Esophagus muscularis mucosa (tissue), 3 donors: ENCODE measurements around the gene ALG2.

ENCODE experiments used
- POLR2A ChIP-seq: fragments of 450-650 bp; IDR thresholded peaks from one replicate; pipeline ENCODE4 v1.6.1; 2017; ENCODE audit warnings: antibody characterized with exemption, moderate library complexity, mild to moderate bottlenecking, low read depth
- TF ChIP-seq, protein P1 (sequence below), 3 experiments: fragments of 200-600 bp in 2 of 3; fragments of 450-650 bp in 1 of 3; sonication (generic) in 2 of 3; IDR thresholded peaks; one replicate each; pipeline ENCODE4 v1.5.1; 2017 to 2019; ENCODE audit warnings: antibody characterized with exemption in 3 of 3, mild to moderate bottlenecking in 2 of 3, moderate library complexity in 1 of 3

DNA sequence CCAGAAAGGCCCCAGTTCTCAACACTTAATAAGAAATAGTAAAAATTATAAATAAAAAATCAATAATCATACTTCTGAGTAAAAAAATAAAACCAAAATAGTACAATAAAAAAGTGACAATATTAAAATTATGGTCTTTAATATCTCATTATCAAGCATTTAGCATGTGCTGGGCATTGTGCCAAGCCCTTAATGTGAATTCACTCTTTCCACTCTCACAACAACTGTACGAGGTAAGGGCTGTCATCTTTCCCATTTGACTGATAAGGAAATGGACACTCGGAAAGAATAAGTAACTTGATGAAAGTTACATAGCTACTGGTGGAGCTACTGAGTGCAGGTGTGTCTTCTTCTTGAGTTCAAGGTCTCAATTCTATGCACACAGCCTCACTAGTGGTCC is 43.9 kb upstream of the ALG2 start:
- TF ChIP-seq, protein P1, sequence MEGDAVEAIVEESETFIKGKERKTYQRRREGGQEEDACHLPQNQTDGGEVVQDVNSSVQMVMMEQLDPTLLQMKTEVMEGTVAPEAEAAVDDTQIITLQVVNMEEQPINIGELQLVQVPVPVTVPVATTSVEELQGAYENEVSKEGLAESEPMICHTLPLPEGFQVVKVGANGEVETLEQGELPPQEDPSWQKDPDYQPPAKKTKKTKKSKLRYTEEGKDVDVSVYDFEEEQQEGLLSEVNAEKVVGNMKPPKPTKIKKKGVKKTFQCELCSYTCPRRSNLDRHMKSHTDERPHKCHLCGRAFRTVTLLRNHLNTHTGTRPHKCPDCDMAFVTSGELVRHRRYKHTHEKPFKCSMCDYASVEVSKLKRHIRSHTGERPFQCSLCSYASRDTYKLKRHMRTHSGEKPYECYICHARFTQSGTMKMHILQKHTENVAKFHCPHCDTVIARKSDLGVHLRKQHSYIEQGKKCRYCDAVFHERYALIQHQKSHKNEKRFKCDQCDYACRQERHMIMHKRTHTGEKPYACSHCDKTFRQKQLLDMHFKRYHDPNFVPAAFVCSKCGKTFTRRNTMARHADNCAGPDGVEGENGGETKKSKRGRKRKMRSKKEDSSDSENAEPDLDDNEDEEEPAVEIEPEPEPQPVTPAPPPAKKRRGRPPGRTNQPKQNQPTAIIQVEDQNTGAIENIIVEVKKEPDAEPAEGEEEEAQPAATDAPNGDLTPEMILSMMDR (IDR thresholded peaks at IDR 0.05): no peak
- TF ChIP-seq POLR2A: no peak
